GM12892 (cell line): Measurements from ENCODE around the gene RPS16.

ENCODE experiments used
- POLR2A ChIP-seq: IDR thresholded peaks from 2 replicates; pipeline ENCODE4 v1.6.1; 2011; ENCODE audit warnings: low read depth, low read length, control low read depth
- POLR2AphosphoS5 ChIP-seq: IDR thresholded peaks from 2 replicates; pipeline ENCODE4 v1.6.1; 2011; ENCODE audit warnings: low read depth, low read length, control low read depth
- TAF1 ChIP-seq: IDR thresholded peaks from 2 replicates; pipeline ENCODE4 v1.6.1; 2011; ENCODE audit warnings: low read depth, mild to moderate bottlenecking, control low read depth, low read length, borderline replicate concordance

DNA sequence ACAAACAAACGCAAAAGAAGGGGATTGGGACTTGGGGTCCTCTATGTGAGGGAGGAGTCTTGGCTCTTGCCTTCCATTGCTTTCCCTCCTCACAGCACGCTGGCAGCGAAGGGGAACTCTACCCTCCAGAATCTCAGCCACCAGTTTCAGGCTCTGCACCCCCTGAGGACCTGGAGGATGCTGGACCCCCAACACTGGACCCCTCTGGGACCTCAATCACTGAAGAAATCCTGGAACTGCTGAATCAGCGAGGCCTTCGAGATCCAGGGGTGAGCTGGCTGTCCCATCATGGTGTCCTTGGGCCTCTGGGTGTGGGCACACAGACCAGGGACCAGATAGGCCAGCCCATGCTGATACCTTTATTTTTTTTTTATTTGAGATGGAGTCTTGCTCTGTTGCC lies 13.7 kb downstream of the RPS16 start:
- TF ChIP-seq TAF1 (no peak), POLR2A (no peak), POLR2AphosphoS5 (no peak)
